GM13977 (cell line): ENCODE results near the gene SLC25A43.

Experiments
- DNase-seq: peaks from one replicate; pipeline ENCODE4 v3.0.0; 2012; ENCODE audit warnings: low spot score
- in situ Hi-C: fragments of 300-500 bp; cut with MboI; formaldehyde crosslinking; loops from one replicate; pipeline ENCODE4 v1.12.0; 2022; ENCODE audit warnings: low sequenced_read_pairs, low pct_unique_long_range_greater_than_20kb, mixed read lengths, inconsistent platforms; ENCODE audit not compliant: unreplicated experiment
- TF ChIP-seq, protein P1 (sequence below): IDR thresholded peaks from 2 replicates; pipeline ENCODE4 v1.5.1; 2012; ENCODE audit warnings: mild to moderate bottlenecking, control low read depth; ENCODE audit not compliant: insufficient read depth; ENCODE audit errors: extremely low read depth, missing control alignments

The SLC25A43 gene

DNA sequence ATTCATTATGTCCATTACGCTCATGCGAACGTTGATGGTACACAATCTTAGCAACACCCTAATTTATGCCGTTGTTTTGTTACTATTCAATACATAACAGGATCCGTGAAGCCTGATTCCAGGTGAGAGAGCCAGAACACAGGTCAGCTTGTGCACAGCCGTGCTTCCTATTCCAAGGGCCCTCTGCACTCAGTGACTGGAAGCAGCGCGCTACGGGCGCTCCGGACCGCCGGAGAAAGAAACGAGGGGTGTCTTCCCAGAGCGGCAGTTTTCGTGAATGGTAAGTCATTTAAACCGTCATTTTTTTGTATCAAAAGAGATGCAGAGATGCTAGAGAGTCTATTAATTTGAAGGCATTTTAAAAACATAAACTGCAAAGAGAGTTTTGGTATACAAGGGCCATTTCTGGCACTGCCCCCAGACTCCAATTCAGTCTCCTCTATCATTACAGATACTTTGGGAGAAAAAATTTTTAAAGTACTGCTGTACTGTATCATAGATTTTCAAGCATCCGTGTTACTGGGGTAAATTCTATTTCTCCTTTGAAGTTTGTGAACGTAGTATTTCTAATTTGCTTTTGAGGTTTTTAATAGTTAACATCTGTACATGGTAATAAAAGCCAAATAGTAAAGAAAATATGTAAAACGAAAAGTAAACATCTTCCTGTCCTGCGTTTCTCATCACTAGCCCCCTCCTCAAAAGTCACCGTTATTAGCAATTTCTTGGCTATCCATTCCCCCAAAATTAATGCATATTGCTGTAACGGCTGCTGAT is 75.7 kb downstream of the SLC25A43 start:
- in situ Hi-C loops: no loop called here
- DNase-seq: no peak
- TF ChIP-seq, protein P1, sequence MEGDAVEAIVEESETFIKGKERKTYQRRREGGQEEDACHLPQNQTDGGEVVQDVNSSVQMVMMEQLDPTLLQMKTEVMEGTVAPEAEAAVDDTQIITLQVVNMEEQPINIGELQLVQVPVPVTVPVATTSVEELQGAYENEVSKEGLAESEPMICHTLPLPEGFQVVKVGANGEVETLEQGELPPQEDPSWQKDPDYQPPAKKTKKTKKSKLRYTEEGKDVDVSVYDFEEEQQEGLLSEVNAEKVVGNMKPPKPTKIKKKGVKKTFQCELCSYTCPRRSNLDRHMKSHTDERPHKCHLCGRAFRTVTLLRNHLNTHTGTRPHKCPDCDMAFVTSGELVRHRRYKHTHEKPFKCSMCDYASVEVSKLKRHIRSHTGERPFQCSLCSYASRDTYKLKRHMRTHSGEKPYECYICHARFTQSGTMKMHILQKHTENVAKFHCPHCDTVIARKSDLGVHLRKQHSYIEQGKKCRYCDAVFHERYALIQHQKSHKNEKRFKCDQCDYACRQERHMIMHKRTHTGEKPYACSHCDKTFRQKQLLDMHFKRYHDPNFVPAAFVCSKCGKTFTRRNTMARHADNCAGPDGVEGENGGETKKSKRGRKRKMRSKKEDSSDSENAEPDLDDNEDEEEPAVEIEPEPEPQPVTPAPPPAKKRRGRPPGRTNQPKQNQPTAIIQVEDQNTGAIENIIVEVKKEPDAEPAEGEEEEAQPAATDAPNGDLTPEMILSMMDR: no peak

DNA sequence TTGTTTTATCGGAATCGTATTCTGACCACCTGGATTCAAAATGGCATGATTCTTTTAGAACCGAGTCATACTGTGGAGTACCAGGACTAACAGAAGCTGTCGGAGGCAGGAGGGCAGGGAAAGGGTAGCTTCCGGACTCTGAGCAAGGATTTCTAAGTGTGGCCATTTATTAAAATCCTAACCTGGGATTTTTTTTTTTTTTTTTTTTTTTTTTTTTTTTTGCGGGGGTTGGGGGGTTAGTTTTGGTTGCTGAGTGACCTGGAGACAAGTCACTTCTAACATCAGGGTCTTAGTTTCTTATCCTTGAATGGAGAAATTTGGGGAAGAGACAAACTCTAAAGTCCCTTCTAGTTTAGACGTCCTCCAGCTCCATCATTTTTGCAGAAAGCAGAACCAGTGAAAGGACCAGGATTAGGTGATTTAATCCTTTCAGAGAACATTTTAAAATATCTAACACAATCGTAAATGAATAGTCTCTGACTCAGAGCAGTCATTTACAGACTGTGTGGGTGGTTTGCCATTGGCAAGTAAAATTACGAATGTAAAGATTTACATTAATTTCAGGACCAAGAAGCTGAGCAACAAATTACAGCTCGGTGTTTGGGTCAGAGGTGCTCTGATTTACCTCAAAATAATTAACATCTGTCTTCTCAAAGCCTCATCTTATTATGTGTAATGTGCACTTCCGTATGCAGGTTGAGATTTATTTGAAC is 76.4 kb downstream of the SLC25A43 start:
- no peak for DNase-seq
- TF ChIP-seq, protein P1: no peak
- in situ Hi-C loops: no loop called here

DNA sequence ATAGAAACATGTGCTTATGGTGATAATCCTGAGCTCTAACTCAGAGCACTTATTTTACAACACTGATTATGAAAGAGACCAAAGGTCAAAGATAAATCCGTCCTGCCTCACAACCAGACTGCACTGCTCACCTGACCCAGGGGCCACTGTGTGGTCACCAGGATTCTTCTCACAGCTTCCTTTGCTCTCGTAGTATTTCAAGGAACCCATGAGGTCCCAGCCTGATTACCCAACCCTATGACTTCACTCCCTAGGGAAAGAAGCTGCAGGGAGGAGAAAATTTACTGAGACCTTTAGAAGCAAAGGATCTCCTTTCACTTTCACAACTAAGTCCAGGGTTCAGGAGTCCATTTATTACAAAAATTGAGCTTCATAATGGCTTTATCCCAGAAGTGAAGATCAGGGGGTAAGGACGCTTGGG is 78.7 kb downstream of the SLC25A43 start:
- TF ChIP-seq, protein P1: no peak
- no peak for DNase-seq
- in situ Hi-C loops: no loop called here

DNA sequence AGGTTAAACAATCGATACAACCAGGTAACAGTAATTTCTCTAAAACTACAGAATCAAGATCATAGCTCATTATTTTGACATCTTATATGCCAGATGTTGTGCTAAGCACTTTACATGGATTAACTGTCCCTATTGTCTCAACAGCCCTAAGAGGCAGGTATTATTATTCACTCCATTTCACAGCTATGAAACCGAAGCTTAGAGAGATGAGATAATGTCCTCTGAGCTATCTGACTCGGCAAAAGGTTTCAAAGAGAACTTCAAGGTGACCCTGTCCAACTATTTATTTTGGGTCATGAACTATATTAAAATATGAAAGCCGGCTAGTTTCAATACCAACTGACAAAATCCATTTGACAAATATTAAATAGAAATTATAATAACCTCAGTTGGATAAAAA is 79.4 kb downstream of the SLC25A43 start:
- DNase-seq: no peak
- TF ChIP-seq, protein P1: no peak
- in situ Hi-C loops: no loop called here

DNA sequence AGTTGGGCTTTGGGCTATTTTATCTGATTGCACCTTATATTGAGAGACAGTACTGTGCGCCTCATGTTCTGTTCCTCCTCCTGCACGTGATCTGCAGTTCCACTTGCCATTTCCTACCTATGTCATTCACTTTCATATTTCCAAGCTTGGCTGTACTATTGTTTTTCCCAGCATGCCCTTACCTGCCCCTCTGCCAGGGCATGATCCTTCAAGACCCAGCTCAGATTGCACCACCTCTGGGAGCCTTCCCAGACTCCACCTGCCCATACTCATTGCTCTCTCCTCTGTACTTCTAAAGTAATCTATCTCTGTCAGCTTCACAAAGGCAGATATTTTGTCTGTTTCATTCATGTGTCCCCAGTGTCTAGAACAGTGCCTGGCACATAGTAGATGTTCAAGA is 80.7 kb downstream of the SLC25A43 start:
- TF ChIP-seq, protein P1: no peak
- in situ Hi-C loops: no loop called here
- no peak for DNase-seq

DNA sequence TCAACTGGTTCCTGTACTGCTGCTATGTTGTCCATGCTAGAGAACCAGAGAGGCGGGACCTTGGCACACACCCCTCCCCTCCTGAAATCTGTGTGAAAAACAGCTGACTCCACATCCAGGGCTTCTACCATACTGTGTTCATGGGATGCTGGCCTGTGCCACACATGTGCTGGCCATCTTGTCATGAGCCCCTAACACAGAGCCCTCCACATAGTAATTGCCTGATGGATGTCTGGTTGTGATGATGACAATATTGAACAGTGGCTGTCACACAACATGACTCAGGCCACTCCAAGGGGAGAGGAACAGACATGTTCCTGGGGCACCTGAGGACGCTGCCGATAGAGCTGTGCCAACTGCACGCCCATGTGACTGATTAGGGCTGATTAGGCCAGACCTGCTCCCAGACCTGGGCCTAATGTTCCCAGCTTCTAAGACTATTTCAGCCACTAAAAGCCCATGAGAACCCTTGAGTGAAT is 82.2 kb downstream of the SLC25A43 start:
- DNase-seq: no peak
- in situ Hi-C loops: no loop called here

More for the DNA sequence above, 82.2 kb downstream of the SLC25A43 start:
- TF ChIP-seq, protein P1: no peak
